Adrenal gland (tissue), 5 donors: Measurements from ENCODE around the gene ASB2.

ENCODE experiments used
- CTCF ChIP-seq, 6 experiments: fragments of 450-650 bp in 4 of 6; fragments of 200-600 bp in 2 of 6; sonication (generic) in 1 of 6; IDR thresholded peaks; 1 replicate in 5 of 6; 2 replicates in 1 of 6; pipeline versions ENCODE4 v1.5.1 to v1.8.0; 2016 to 2021; ENCODE audit warnings: antibody characterized with exemption in 6 of 6, mild to moderate bottlenecking in 2 of 6, moderate library complexity in 1 of 6
- POLR2A ChIP-seq, 2 donors: fragments of 450-650 bp; IDR thresholded peaks; one replicate each; pipeline ENCODE4 v1.6.1; 2017; ENCODE audit warnings: antibody characterized with exemption in 2 of 2, mild to moderate bottlenecking in 2 of 2, moderate library complexity in 1 of 2
- donor health status: DM: no; HTN: no; CAD: no.

- no peak for TF ChIP-seq POLR2A (IDR thresholded peaks at IDR 0.05)
- no peak for TF ChIP-seq CTCF (IDR thresholded peaks at IDR 0.05)
Measured at GRCh38 chr14:93959239-93960107, 16.9 kb downstream of the ASB2 start.
